K562 (cell line): ENCODE measurements around the gene GNAI2. TPM values are rescaled to one million over a fixed set of nuclear protein-coding genes. Genes with fewer than 3 reads are reported as not detected.

Experiments
- AFF1 ChIP-seq, 2 experiments: fragments of 450-650 bp; IDR thresholded peaks; 2 replicates each; pipeline ENCODE4 v1.6.1; 2018; ENCODE audit warnings: mild to moderate bottlenecking in 2 of 2, low read depth in 1 of 2; ENCODE audit not compliant: partially characterized antibody in 2 of 2
- E2F6 ChIP-seq, 2 experiments: IDR thresholded peaks; 2 replicates each; pipeline ENCODE4 v1.6.1; 2011; ENCODE audit warnings: borderline replicate concordance in 1 of 2, control low read depth in 1 of 2, low read depth in 1 of 2, low read length in 1 of 2, mild to moderate bottlenecking in 1 of 2, mixed read lengths in 1 of 2, moderate library complexity in 1 of 2; ENCODE audit not compliant: insufficient read depth in 1 of 2, insufficient read length in 1 of 2, poor library complexity in 1 of 2, severe bottlenecking in 1 of 2; ENCODE audit errors: extremely low read depth in 1 of 2
- FOS ChIP-seq: IDR thresholded peaks from 3 replicates; pipeline ENCODE4 v1.6.1; 2011; ENCODE audit not compliant: insufficient read length; ENCODE audit errors: extremely low read depth
- MBD2 ChIP-seq: sonication (generic); IDR thresholded peaks from 2 replicates; pipeline ENCODE4 v1.6.1; 2016; ENCODE audit warnings: low read depth, borderline replicate concordance
- NR2C2 ChIP-seq, 2 experiments: fragments of 200-800 bp in 1 of 2; sonication (Bioruptor generic) in 1 of 2; sonication (generic) in 1 of 2; formaldehyde crosslinking in 1 of 2; IDR thresholded peaks; 2 replicates each; pipeline versions ENCODE4 v1.6.1 to v1.8.0; 2016 to 2022; ENCODE audit warnings: mild to moderate bottlenecking in 1 of 2, missing compliant biosample characterization in 1 of 2, missing genetic modification characterization in 1 of 2, missing genetic modification reagents in 1 of 2
- U2AF1 ChIP-seq: fragments of 200-400 bp; formaldehyde crosslinking; optimal IDR thresholded peaks from 2 replicates; pipeline ENCODE3; 2017; ENCODE audit warnings: mild to moderate bottlenecking, low read depth, low read length, moderate library complexity
- polyA plus RNA-seq, 8 experiments: library from polyadenylated mRNA; depleted of rRNA in 4 of 8; stranded (reverse) in 5 of 8; unstranded in 3 of 8; fragments of >200 nt; fragmentation: Nextera tagmentation in 2 of 8; fragmentation: Illumina TruSeq in 1 of 8; extraction: Ambion mirVana in 2 of 8; extraction: Trizol in 1 of 8; gene quantifications; 2 replicates each; pipeline versions ENCODE4 v1.2.1 to v1.2.3, GENCODE V29; 2011 to 2014; ENCODE audit warnings: inconsistent platforms in 1 of 8, missing spikeins in 1 of 8
- total RNA-seq, 7 experiments: library from RNA; depleted of rRNA in 6 of 7; stranded (reverse); fragments of >200 nt in 6 of 7; fragmentation: Illumina TruSeq in 2 of 7; extraction: Trizol in 2 of 7; gene quantifications; 2 replicates each; pipeline versions ENCODE4 v1.2.1 to v1.2.3, GENCODE V29; 2011 to 2021; ENCODE audit warnings: low replicate concordance in 1 of 7

Gene GNAI2
- total and polyA plus RNA-seq, 9 of the 15 experiments (the other 6 are each of a cell fraction or from before 2014, with no cell fraction given), result 1.1 to 72.2 (median 42.7) TPM

GRCh38 chr3:50230104-50230793 is 5.8 kb upstream of the GNAI2 start (continued):
- peak; percentile 63 to 67 for TF ChIP-seq E2F6 (IDR thresholded peaks at IDR 0.05; ENCODE audit: borderline replicate concordance in 1 of 2, extremely low read depth in 1 of 2, insufficient read depth in 1 of 2, insufficient read length in 1 of 2, low read depth in 1 of 2, low read length in 1 of 2, poor library complexity in 1 of 2, severe bottlenecking in 1 of 2)
- TF ChIP-seq NR2C2 (CRISPR knock-in tag; IDR thresholded peaks at IDR 0.05), result no peak
- TF ChIP-seq NR2C2 (tag; IDR thresholded peaks at IDR 0.05), result 0 out of 2 replicates have a peak, but pooled peaks have one; percentile 17
- TF ChIP-seq U2AF1, result no peak
- no peak for TF ChIP-seq FOS
- no peak for TF ChIP-seq MBD2
- TF ChIP-seq AFF1 (IDR thresholded peaks at IDR 0.05; ENCODE audit: low read depth in 1 of 2, partially characterized antibody in 2 of 2), result no peak
